SU-DHL-6 (cell line): ENCODE data around the gene ZBTB47.

Source experiments
- H2AFZ ChIP-seq: fragments of 200-600 bp; sonication (generic); 2 replicates; pipeline ENCODE4 v1.6.1; 2014; ENCODE audit warnings: low read depth, mild to moderate bottlenecking, moderate library complexity, mixed read lengths, antibody characterized with exemption, low read length; ENCODE audit not compliant: severe bottlenecking
- H3F3A ChIP-seq: fragments of 200-600 bp; shearing (Covaris generic); 2 replicates; pipeline ENCODE4 v1.6.0; 2016; ENCODE audit warnings: antibody characterized with exemption, mild to moderate bottlenecking; ENCODE audit not compliant: insufficient read depth
- H3K27ac ChIP-seq: fragments of 200-600 bp; sonication (generic); 2 replicates; pipeline ENCODE4 v1.5.1; 2016; ENCODE audit warnings: low read depth, mild to moderate bottlenecking, low read length, moderate library complexity, mixed read lengths
- H3K27me3 ChIP-seq: fragments of 200-600 bp; sonication (generic), shearing (Covaris generic); 2 replicates; pipeline ENCODE4 v1.6.0; 2014; ENCODE audit warnings: mild to moderate bottlenecking, low read length
- H3K36me3 ChIP-seq: fragments of 200-600 bp; sonication (generic); 2 replicates; pipeline ENCODE4 v1.6.1; 2014; ENCODE audit warnings: mild to moderate bottlenecking, low read length, mixed read lengths
- H3K4me2 ChIP-seq: fragments of 300-600, 200-600 bp; shearing (Covaris generic), sonication (generic); 2 replicates; pipeline ENCODE4 v1.6.0; 2014; ENCODE audit warnings: low read length, low read depth, mild to moderate bottlenecking; ENCODE audit not compliant: poor library complexity, severe bottlenecking
- H3K4me3 ChIP-seq: fragments of 200-600 bp; sonication (generic); 2 replicates; pipeline ENCODE4 v1.5.1; 2014; ENCODE audit warnings: antibody characterized with exemption, low read length, mild to moderate bottlenecking, mixed read lengths; ENCODE audit not compliant: insufficient read depth, poor library complexity, severe bottlenecking
- H3K79me2 ChIP-seq: fragments of 200-600 bp; sonication (generic); 2 replicates; pipeline ENCODE4 v1.6.1; 2014; ENCODE audit warnings: mild to moderate bottlenecking, low read length, moderate library complexity; ENCODE audit not compliant: insufficient read depth
- H3K9ac ChIP-seq: fragments of 200-600 bp; sonication (generic); 2 replicates; pipeline ENCODE4 v1.7.0; 2014; ENCODE audit warnings: mild to moderate bottlenecking, low read length
- H3K9me2 ChIP-seq: fragments of 200-600 bp; sonication (generic); replicated peaks from 2 replicates; pipeline ENCODE4 v1.6.1; 2014; ENCODE audit warnings: low read length; ENCODE audit not compliant: insufficient read depth
- H3K9me3 ChIP-seq: fragments of 200-600 bp; sonication (generic); 2 replicates; pipeline ENCODE4 v1.6.1; 2014; ENCODE audit warnings: low read length, mixed read lengths; ENCODE audit not compliant: insufficient read depth
- H4K20me1 ChIP-seq: fragments of 200-600 bp; sonication (generic); 2 replicates; pipeline ENCODE4 v1.6.1; 2014; ENCODE audit warnings: low read depth, mild to moderate bottlenecking, antibody characterized with exemption, low read length, moderate library complexity, mixed read lengths
- EZH2phosphoT487 ChIP-seq: fragments of 200-600 bp; sonication (generic), shearing (Covaris generic); conservative IDR thresholded peaks from 2 replicates; pipeline ENCODE4 v1.6.1; 2018; ENCODE audit warnings: mild to moderate bottlenecking, antibody characterized with exemption, low read length, moderate library complexity, mixed read lengths
- TF ChIP-seq, protein P1 (sequence below): fragments of 200-600 bp; sonication (generic); IDR thresholded peaks from one replicate; pipeline ENCODE4 v1.5.1; 2017; ENCODE audit warnings: antibody characterized with exemption, mild to moderate bottlenecking, low read length, moderate library complexity; ENCODE audit not compliant: insufficient read depth, poor library complexity, severe bottlenecking

ZBTB47 gene

DNA sequence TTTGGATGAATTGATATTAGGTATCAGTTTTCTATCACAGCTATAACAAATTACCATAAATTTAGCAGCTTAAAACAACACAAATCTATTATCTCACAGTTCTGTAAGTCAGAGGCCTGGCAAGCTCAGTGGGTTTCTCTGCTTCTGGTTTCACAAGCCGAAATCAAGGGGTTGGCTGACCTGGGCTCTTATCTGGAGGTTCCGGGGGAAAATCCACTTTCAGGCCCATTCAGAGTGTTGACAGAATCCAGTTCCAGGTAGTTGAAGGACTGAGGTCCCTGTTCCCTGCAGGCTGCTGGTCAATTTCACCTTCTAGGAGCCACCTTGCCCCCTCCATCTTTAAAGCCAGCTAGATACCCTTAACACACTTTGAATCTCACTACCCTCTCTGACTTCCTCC lies 60.2 kb downstream of the ZBTB47 start:
- H3K9me3 ChIP-seq = no peaks in the 10 kb centered on the region
- no peaks in the 10 kb centered on the region for H4K20me1 ChIP-seq
- H3K9me2 ChIP-seq = no peaks in the 10 kb centered on the region
- H3K27me3 ChIP-seq = no peaks in the 10 kb centered on the region
- H3F3A ChIP-seq = no peaks in the 10 kb centered on the region
- no peak overlapping the region for H2AFZ ChIP-seq
- no peak overlapping the region for H3K9ac ChIP-seq
- no peak overlapping the region for H3K27ac ChIP-seq
- H3K79me2 ChIP-seq = no peaks in the 10 kb centered on the region
- H3K36me3 ChIP-seq = no peaks in the 10 kb centered on the region
- TF ChIP-seq, protein P1, sequence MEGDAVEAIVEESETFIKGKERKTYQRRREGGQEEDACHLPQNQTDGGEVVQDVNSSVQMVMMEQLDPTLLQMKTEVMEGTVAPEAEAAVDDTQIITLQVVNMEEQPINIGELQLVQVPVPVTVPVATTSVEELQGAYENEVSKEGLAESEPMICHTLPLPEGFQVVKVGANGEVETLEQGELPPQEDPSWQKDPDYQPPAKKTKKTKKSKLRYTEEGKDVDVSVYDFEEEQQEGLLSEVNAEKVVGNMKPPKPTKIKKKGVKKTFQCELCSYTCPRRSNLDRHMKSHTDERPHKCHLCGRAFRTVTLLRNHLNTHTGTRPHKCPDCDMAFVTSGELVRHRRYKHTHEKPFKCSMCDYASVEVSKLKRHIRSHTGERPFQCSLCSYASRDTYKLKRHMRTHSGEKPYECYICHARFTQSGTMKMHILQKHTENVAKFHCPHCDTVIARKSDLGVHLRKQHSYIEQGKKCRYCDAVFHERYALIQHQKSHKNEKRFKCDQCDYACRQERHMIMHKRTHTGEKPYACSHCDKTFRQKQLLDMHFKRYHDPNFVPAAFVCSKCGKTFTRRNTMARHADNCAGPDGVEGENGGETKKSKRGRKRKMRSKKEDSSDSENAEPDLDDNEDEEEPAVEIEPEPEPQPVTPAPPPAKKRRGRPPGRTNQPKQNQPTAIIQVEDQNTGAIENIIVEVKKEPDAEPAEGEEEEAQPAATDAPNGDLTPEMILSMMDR = no peak
- no peak for TF ChIP-seq EZH2phosphoT487
- no peak overlapping the region for H3K4me2 ChIP-seq
- no peak overlapping the region for H3K4me3 ChIP-seq

DNA sequence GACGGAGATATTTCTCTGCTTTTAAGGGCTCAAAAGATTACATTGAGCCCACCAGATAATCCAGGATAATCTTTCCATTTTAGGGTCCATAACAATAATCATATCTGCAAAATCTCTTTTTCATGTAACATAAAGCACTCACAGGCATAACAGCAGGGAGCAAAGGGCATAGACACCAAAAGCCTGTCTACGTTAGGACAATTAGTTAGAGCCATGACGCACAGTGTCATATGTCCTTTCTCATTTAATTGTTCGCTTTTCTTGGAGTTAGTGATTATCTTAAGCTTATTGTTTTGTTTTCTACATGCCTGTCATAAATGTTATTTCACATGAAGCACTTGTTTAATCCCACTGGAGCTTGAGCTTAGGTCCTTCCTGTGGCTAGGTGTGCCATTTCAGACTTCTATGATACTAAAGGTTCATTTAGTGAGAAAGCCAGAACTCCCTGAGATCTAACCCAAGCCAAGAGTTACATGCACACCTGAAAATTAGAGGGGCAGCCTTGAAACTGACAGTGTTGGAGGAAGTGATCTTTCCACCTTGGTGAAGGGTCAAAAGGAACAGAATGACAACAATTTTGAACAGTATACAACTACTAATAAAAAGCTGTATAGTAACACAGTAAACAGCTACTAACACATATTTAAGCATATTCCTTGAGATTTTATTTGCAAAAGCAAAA lies 60.8 kb downstream of the ZBTB47 start:
- TF ChIP-seq, protein P1 = no peak
- TF ChIP-seq EZH2phosphoT487 = no peak
- no peak overlapping the region for H3K9ac ChIP-seq
- H3K79me2 ChIP-seq = no peaks in the 10 kb centered on the region
- H3K36me3 ChIP-seq = no peaks in the 10 kb centered on the region
- H3K9me3 ChIP-seq = no peaks in the 10 kb centered on the region
- no peaks in the 10 kb centered on the region for H3F3A ChIP-seq
- no peaks in the 10 kb centered on the region for H3K27me3 ChIP-seq
- no peak overlapping the region for H3K27ac ChIP-seq
- H2AFZ ChIP-seq = no peak overlapping the region
- H3K4me3 ChIP-seq = no peak overlapping the region
- H4K20me1 ChIP-seq = no peaks in the 10 kb centered on the region
- H3K4me2 ChIP-seq = no peak overlapping the region
- no peaks in the 10 kb centered on the region for H3K9me2 ChIP-seq
